HepG2 (cell line): ENCODE data around the gene NT5DC1. TPM values are rescaled to one million over a fixed set of nuclear protein-coding genes. Genes with fewer than 3 reads are reported as not detected.
A peak's percentile ranks its signal among the peaks of the same experiment; 100 is the strongest.

Source experiments
- AHDC1 ChIP-seq: sonication (generic); formaldehyde crosslinking; IDR thresholded peaks from 2 replicates; pipeline ENCODE4 v1.5.1; 2020; ENCODE audit warnings: mild to moderate bottlenecking, missing genetic modification reagents, borderline replicate concordance
- ASH2L ChIP-seq: fragments of 300-600, 200-600 bp; sonication (generic); IDR thresholded peaks from 2 replicates; pipeline ENCODE4 v1.7.0; 2017; ENCODE audit warnings: low read depth, mild to moderate bottlenecking, moderate library complexity, mixed read lengths, low read length; ENCODE audit not compliant: insufficient read length
- ATF1 ChIP-seq: IDR thresholded peaks from 2 replicates; pipeline ENCODE4 v1.6.1; 2016; ENCODE audit warnings: mild to moderate bottlenecking, control low read depth
- EP300 ChIP-seq, 3 experiments: sonication (generic) in 1 of 3; formaldehyde crosslinking in 1 of 3; IDR thresholded peaks; 2 replicates each; pipeline versions ENCODE4 v1.5.1 to v1.6.1; 2011 to 2020; ENCODE audit warnings: low read depth in 2 of 3, low read length in 2 of 3, borderline replicate concordance in 1 of 3, improper control_type of control experiment in 1 of 3, mild to moderate bottlenecking in 1 of 3, missing genetic modification reagents in 1 of 3, moderate library complexity in 1 of 3
- GABPB1 ChIP-seq: IDR thresholded peaks from 2 replicates; pipeline ENCODE4 v1.6.1; 2016; ENCODE audit warnings: mild to moderate bottlenecking, missing genetic modification reagents, moderate library complexity, missing compliant biosample characterization
- HHEX ChIP-seq: IDR thresholded peaks from 2 replicates; pipeline ENCODE4 v1.6.1; 2016; ENCODE audit warnings: control low read depth
- HNF4A ChIP-seq: sonication (generic); formaldehyde crosslinking; IDR thresholded peaks from 2 replicates; pipeline ENCODE4 v1.4.0; 2020; ENCODE audit warnings: missing genetic modification reagents
- NFATC3 ChIP-seq: sonication (generic); formaldehyde crosslinking; IDR thresholded peaks from 2 replicates; pipeline ENCODE4 v1.5.1; 2020; ENCODE audit warnings: mild to moderate bottlenecking, missing genetic modification reagents
- SMAD1 ChIP-seq: sonication (generic); formaldehyde crosslinking; IDR thresholded peaks from 2 replicates; pipeline ENCODE4 v1.4.0; 2020; ENCODE audit warnings: missing genetic modification reagents, low read depth, mild to moderate bottlenecking, borderline replicate concordance
- SMC3 ChIP-seq: IDR thresholded peaks from 2 replicates; pipeline ENCODE4 v1.6.1; 2011; ENCODE audit warnings: low read length, improper control_type of control experiment
- ZHX1 ChIP-seq: sonication (generic); formaldehyde crosslinking; IDR thresholded peaks from 2 replicates; pipeline ENCODE4 v1.8.1; 2022; ENCODE audit warnings: low read depth, mild to moderate bottlenecking, missing genetic modification reagents
- ZNF260 ChIP-seq: sonication (generic); formaldehyde crosslinking; IDR thresholded peaks from 2 replicates; pipeline ENCODE4 v1.4.0; 2020; ENCODE audit warnings: missing genetic modification reagents, low read depth, mild to moderate bottlenecking, borderline replicate concordance
- ZNF430 ChIP-seq: sonication (generic); formaldehyde crosslinking; IDR thresholded peaks from 2 replicates; pipeline ENCODE4 v1.9.0; 2021; ENCODE audit warnings: mild to moderate bottlenecking, missing genetic modification reagents
- ZNF512B ChIP-seq: sonication (generic); formaldehyde crosslinking; IDR thresholded peaks from 2 replicates; pipeline ENCODE4 v1.5.1; 2020; ENCODE audit warnings: missing genetic modification reagents, mild to moderate bottlenecking, borderline replicate concordance
- ZNF598 ChIP-seq: sonication (generic); formaldehyde crosslinking; IDR thresholded peaks from 2 replicates; pipeline ENCODE4 v1.5.1; 2020; ENCODE audit warnings: mild to moderate bottlenecking, missing genetic modification reagents, borderline replicate concordance
- ZNF652 ChIP-seq: IDR thresholded peaks from 2 replicates; pipeline ENCODE4 v1.6.1; 2016; ENCODE audit warnings: low read depth, borderline replicate concordance
- ZNF749 ChIP-seq: sonication (generic); formaldehyde crosslinking; IDR thresholded peaks from 2 replicates; pipeline ENCODE4 v1.8.0; 2022; ENCODE audit warnings: mild to moderate bottlenecking, missing genetic modification reagents, moderate library complexity, borderline replicate concordance
- polyA plus RNA-seq, 8 experiments: library from polyadenylated mRNA; depleted of rRNA in 3 of 8; stranded (reverse) in 7 of 8; unstranded in 1 of 8; fragments of >200 nt; fragmentation: Illumina TruSeq in 4 of 8; extraction: Trizol in 4 of 8; gene quantifications; 2 replicates each; pipeline versions ENCODE4 v1.2.1 to v1.2.3, GENCODE V29; 2011 to 2016; ENCODE audit warnings: low read depth in 4 of 8, missing spikeins in 1 of 8, mixed read lengths in 1 of 8; ENCODE audit not compliant: insufficient read depth in 1 of 8
- total RNA-seq, 5 experiments: library from RNA; depleted of rRNA; stranded (reverse); fragments of >200 nt; fragmentation: Illumina TruSeq; extraction: Trizol; gene quantifications; 2 replicates each; pipeline ENCODE4 v1.2.3, GENCODE V29; 2016; ENCODE audit warnings: low read depth in 1 of 5

Gene NT5DC1
- total and polyA plus RNA-seq, 2 of the 13 experiments (the other 11 are each of a cell fraction or from before 2014, with no cell fraction given): 27.0 to 56.1 TPM

GRCh38 chr6:116070616-116071389 lies 29.9 kb upstream of the NT5DC1 start (continued):
- TF ChIP-seq ZHX1 (CRISPR knock-in tag): no peak
- no peak for TF ChIP-seq ZNF430 (CRISPR knock-in tag)
- 0 out of 2 replicates have a peak, but pooled peaks have one; percentile 21 for TF ChIP-seq AHDC1 (CRISPR knock-in tag)
- no peak for TF ChIP-seq GABPB1 (CRISPR knock-in tag)
- no peak for TF ChIP-seq ATF1
- no peak for TF ChIP-seq HHEX (CRISPR knock-in tag)
- TF ChIP-seq ZNF260 (CRISPR knock-in tag): no peak
- no peak for TF ChIP-seq ASH2L
- no peak for TF ChIP-seq ZNF749
- no peak for TF ChIP-seq HNF4A
- TF ChIP-seq EP300 (IDR thresholded peaks at IDR 0.05; ENCODE audit: low read depth in 2 of 2, low read length in 2 of 2): peak in 1 of 2 experiments; percentile 78; a peak in 2 of 4 replicates
- peak; percentile 25; the same call in 1 of the 2 replicates for TF ChIP-seq EP300 (CRISPR knock-in tag; IDR thresholded peaks at IDR 0.05; ENCODE audit: borderline replicate concordance)
- no peak for TF ChIP-seq SMAD1
- TF ChIP-seq ZNF652 (CRISPR knock-in tag): no peak
- TF ChIP-seq ZNF512B (CRISPR knock-in tag): no peak
- TF ChIP-seq ZNF598 (CRISPR knock-in tag): no peak
- no peak for TF ChIP-seq NFATC3 (CRISPR knock-in tag)
- TF ChIP-seq SMC3: no peak
